ENCODE measurements around the gene WNT1. TPM values are rescaled to one million over a fixed set of nuclear protein-coding genes. Genes with fewer than 3 reads are reported as not detected.

The WNT1 gene
- total RNA-seq, 1 donor, result not detected

DNA sequence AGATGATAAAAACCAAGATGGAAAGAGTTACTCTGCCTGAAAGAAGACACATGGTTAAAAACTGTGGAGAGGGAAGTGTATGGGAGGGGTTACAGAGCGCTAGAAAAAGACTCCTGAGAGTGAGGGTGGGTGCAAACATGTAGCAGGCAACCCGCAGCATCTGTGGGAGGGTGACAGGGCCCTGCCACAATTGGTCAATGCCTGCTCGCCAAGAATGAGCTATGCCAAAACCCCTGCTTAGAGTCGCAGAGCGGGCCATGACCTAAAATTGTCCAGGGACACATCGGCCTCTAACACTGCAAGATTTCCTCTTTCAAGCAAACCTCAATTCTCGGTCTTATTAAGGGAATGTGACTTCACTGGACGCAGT is 39.8 kb downstream of the WNT1 start:
- H3K4me3 ChIP-seq (ENCODE audit: low read depth, low read length), result peak overlapping the region; percentile 74
- peak; percentile 50 for DNase-seq (ENCODE audit: low read depth)
- TF ChIP-seq, protein P1, sequence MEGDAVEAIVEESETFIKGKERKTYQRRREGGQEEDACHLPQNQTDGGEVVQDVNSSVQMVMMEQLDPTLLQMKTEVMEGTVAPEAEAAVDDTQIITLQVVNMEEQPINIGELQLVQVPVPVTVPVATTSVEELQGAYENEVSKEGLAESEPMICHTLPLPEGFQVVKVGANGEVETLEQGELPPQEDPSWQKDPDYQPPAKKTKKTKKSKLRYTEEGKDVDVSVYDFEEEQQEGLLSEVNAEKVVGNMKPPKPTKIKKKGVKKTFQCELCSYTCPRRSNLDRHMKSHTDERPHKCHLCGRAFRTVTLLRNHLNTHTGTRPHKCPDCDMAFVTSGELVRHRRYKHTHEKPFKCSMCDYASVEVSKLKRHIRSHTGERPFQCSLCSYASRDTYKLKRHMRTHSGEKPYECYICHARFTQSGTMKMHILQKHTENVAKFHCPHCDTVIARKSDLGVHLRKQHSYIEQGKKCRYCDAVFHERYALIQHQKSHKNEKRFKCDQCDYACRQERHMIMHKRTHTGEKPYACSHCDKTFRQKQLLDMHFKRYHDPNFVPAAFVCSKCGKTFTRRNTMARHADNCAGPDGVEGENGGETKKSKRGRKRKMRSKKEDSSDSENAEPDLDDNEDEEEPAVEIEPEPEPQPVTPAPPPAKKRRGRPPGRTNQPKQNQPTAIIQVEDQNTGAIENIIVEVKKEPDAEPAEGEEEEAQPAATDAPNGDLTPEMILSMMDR (IDR thresholded peaks at IDR 0.05; ENCODE audit: insufficient read depth, low read depth, low read length), result no peak

DNA sequence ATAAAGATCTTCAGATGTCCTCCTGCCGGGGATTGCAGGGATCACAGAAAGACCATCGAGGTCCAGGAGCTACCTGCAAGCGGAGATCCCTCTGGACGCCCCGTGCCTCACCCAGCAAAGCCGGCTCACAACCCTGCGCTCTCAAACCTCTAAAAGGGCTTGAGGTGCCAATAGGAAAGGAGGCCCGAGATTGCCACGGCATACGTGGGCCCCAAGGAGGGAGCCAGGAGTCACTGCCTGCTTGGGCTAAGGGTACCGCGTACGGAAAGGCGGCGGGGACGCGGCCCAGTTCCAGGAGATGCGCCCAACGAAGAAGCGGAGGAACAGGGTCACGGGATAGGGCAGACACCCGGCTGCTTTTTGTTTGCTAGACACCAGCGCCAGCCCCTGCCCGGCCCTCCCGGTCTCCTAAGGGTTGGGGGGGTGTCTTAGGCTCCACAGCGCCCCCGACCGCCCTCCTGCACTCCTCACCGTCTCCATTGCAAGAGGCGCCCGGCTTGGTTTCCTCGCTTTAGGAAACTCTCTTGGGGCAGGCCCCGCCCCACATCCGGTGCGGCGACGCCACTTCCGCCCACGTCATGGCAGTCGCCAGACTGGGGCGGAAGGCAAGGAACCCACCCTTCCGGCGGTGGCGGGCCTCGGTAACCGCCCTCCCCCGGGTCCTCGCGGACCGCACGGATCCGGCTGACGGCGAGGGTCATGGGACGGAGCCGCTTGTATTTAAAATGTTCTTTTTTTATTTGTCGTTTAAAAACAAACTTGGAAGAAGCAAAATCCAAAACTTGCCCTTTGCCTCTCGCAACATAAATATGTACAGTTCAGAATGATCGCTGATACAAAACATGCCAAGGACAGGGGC is 40.4 kb downstream of the WNT1 start, which contains the start of gene PRKAG1:
Gene PRKAG1, minus strand, starts transcription at position 516 of the 859 bp plus-strand sequence. Its CDS starts 36 bp downstream, at position 480.
- TF ChIP-seq, protein P1 (IDR thresholded peaks at IDR 0.05; ENCODE audit: insufficient read depth, low read depth, low read length), result peak; percentile 42

DNA sequence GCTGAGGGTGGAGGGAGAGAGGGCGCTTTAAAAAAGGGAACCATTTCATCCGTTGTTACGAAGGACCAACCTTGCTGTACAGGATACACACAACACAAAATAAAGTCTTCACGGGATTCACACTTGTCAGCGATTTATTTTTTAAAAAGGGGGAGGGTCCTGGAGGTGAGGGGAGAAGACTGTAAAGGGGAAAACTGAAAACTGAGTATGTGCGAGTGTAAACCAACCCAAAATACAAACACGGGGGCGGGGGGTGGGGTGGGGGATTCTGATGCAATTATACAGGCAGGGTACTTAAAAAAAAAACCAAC is 41.0 kb downstream of the WNT1 start:
- H3K4me3 ChIP-seq (ENCODE audit: low read depth, low read length), result peak overlapping the region; percentile 74
- no peak for DNase-seq (ENCODE audit: low read depth)
- TF ChIP-seq, protein P1 (IDR thresholded peaks at IDR 0.05; ENCODE audit: insufficient read depth, low read depth, low read length), result no peak

More for the DNA sequence above, 40.4 kb downstream of the WNT1 start, which contains the start of gene PRKAG1:
- H3K4me3 ChIP-seq (ENCODE audit: low read depth, low read length), result peak within 1 kb of the TSS; percentile 74
- DNase-seq (ENCODE audit: low read depth), result peak; percentile 98

DNA sequence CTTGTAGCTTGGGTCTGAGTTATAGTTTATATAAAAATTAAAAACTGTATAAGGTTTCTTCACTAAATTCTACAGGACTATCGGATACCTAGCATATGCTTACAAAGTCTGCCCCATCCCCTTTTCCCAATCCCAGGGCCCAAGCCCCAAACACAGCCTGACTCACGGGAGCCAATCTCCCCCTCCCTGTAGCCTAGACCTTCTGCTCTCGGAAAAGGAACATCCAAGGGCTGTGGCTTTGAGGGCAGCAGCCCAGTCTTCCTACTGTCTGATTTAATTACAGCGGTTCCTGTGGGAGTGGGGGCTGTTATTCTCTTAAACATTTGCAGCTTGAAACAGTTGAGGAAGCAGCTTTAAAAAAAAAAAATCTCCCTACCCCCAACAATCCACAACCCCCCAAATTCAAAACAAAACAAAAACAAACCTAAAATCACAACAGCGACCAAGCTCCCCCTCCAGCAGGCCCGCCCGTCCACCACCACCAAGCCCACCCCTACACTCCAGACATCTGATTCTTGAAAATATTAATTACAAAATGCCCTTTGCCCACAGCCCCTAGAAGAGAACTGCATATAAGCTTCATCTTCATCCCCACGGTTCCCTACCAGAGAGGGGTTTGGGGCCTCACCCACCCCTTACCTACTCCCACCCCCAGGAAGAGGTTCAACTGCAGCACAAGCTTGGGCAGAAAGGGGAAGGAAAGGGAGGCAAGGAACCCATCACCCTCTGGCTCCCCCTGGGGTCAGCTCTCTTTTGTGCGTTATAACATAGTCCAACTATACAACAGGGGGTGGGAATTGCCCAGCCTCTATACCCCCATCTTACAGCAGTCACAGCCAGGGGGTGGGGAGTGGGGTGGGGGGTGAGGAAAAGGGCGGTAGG is 41.6 kb downstream of the WNT1 start:
- DNase-seq (ENCODE audit: low read depth), result peak; percentile 47
- TF ChIP-seq, protein P1 (IDR thresholded peaks at IDR 0.05; ENCODE audit: insufficient read depth, low read depth, low read length), result peak; percentile 51
- peak overlapping the region; percentile 74 for H3K4me3 ChIP-seq (ENCODE audit: low read depth, low read length)

DNA sequence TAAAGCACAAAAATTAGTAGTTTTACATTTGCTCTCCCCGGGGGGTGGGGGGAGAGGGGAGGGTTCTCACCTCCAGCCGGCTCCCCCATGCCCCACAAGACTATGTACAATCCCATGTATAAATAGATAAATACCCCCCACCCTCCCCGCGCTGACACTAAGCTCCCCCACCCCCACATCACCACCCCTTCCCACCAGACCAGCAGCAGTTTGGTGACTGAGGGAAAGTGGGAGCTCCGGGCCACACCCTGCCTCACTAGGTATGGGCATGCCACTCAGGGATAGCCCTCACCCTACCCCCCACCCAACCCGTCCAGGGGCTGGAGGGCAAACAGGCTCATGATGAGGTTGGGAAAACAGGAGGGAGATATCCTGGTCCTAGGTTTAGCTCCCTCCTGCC is 42.3 kb downstream of the WNT1 start:
- DNase-seq (ENCODE audit: low read depth), result no peak
- H3K4me3 ChIP-seq (ENCODE audit: low read depth, low read length), result no peak overlapping the region
- TF ChIP-seq, protein P1 (IDR thresholded peaks at IDR 0.05; ENCODE audit: insufficient read depth, low read depth, low read length), result no peak

DNA sequence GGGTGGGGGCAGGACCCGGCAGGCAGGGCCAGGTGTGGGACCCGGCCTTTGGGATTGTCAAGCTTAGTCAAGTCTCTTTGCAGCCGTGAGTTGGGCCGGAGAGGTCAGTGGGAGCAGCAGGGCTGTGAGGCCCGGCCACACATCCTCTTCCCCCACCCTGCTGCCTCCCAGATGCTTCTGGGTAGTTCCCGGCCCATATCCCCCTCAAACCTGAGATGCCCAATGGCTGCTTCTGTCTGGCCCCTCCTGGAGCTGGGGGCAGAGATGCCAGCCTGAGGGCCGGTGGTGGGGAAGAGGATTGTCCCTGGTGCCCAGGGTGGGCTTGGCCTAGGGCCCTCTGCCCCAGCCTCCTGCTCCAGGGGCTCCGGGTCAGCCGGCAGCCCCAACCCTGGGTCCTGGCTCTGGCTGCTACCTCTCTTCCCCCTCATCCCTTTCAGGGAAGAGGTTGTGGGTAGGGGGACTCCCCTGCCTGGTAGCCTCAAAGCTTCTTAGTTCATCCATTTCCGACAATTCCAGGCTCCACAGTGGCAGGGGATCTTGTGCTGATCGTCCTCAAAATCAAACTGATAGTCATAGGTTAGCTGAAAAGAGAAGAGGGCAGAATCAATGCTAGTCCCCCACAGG is 43.3 kb downstream of the WNT1 start:
- no peak overlapping the region for H3K4me3 ChIP-seq (ENCODE audit: low read depth, low read length)
- DNase-seq (ENCODE audit: low read depth), result no peak
- TF ChIP-seq, protein P1 (IDR thresholded peaks at IDR 0.05; ENCODE audit: insufficient read depth, low read depth, low read length), result no peak
